ENCODE results near the gene NAMPT.

The NAMPT gene

DNA sequence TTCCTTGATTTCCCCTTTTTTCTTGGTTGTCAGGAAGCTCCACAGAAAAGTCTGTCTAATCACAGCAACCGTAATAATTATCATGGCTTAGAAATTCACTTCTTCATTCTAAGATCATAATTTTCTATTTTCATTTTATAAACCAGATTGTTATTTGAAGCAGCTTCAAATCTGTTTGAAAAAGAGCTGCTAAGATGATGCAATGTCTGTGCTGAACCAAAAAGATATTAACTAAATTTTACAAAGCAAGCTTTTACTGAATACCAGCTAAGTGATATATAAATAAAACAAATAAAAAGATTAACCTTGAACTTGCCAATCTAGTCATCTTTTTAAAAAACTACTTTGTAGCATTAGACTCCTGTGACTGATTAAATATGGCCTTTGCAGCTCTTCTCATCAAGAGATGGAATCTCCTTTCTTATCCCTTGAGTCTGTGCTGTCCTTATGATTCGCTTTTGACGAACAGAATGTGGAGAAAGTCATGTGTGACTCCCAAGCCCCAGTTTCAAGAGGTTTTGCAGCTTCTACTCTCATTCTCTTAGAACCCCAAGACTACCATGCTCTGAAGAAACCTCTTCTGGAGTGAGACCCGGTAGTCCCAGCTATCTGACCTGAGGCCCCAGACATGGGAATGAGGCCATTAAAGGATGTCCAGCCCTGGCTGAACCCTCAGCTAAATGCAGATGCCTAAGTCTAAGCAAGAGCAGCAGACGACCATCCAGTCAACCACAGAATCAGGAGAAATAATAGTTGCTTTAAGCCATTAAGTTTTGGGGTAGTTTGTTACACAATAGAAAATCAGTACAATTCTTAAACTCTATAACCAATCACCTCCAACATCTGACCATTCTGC is 14.4 kb downstream of the NAMPT start:
- no peak for DNase-seq

DNA sequence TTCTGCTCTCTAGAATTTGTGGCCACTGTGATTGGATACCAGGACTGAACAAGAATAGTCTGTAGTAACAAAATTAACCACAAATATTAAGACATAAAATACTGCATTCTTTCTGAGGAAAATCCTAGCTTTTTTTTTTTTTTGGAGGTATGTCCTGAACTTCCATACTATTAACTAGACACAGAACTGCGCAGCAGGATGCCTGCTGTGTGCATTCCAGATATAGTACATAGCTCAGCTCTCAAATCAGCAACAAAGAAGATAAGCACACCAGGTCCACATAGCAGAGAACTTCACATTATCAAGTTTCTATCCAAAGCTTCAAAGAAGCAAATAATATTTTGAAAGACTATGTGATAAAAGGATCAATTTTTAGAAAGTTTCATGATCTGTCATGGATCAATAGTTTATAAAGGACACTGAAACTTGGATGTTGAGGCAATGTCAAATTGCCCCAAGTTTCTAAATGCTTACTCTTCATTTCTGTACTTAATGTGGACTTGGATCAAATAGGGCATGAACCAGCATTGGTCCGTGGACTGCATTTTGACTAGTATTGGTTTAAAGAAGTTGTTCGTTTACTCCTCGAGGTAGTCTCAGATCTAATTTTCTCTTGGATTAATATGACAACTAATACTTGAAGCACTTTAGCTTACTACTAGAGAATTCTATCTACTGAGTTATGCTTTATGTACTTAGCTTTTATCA is 15.4 kb downstream of the NAMPT start:
- no peak for DNase-seq

DNA sequence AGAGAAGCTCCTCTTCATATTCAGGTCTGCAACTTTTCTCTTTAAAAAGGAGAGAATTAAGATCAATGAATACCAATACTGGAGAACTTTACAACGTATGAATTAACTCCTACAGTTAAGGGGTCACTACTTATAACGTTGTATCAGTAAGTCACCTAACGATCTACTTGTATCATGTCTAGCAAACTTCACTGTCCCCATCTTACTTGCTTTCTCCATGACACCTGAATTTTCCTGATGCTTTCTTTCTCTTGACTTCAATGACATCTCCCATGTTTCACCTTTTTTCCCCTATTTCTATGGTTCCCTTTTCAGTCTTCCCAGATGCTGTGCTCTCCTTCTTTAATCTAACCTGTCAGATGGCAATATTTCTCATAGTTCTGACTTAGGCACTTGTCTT is 19.6 kb downstream of the NAMPT start:
- no peak for DNase-seq

DNA sequence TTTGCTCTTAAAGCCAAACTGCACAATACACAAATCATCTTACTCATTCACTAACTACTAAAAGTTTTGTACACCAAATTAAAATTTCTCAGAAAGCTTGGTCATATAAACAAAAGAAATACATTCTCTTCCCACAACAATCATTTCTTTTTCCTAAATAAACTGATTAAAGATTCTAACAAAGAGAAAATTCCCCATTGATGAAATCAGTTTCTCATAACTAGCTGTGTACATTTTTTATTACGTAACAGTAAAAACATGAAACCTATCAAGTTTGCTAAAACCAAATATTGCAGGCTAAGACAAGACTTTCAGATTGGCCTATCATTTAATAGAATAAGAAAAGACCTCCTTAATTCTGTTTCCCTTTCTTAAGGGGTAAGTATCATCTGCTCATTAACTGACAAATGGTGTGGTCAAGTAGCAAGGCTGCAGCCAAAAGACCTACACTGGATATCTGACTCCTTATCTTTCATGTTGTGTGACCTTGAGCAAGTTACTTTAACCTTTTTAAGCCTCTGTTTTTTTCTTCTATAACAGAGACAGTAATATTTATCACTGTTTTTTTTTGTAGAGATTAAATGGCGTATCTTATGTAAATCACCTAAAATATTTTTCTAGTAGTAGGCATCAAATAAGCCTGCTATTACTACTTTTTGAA is 22.4 kb downstream of the NAMPT start:
- DNase-seq: no peak

DNA sequence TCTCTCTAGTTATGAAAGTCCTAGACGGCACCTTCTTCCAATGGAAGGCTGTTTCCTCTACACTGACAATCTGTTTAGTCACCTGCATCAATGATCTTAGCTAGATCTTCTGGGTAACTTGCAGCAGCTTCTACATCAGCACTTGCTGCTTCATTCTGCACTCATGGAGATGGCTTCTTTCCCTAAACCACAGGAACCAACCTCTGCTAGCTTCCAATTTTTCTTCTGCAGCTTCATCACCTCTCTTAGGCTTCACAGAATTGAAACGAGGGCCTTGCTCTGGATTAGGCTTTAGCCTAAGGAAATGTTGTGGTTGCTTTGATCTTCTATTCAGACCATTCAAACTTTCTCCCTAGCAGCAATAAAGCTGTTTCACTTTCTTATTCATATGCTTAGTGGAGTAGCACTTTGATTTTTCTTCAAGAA is 24.6 kb downstream of the NAMPT start:
- peak; percentile 32 for DNase-seq

GRCh38 chr7:106258789-106259188 is 26.0 kb downstream of the NAMPT start:
- DNase-seq: no peak

GRCh38 chr7:106257752-106258151 is 27.0 kb downstream of the NAMPT start:
- no peak for DNase-seq

DNA sequence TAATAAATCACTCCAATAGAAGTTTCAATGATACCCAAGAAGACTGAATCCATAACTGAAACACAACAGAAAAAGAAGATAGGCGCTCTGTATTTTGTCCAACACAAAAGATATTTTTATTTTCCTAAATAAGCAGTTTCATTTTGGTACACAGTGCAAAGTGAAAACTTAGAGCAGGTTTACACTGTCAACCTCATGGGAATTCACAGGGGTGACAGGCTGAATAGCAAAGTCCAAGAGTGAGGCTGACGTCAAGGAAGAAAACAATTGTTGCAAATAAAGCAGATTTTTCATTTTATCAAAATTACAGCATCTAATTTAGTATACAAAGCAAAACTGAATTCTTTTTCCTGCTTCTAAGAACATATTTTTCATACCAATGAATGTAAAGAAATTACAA is 28.6 kb downstream of the NAMPT start:
- no peak for DNase-seq

GRCh38 chr7:106255246-106255645 is 29.5 kb downstream of the NAMPT start:
- peak; percentile 60 for DNase-seq

- no peak for DNase-seq
Measured at GRCh38 chr7:106254525-106255116, 30.2 kb downstream of the NAMPT start.

- DNase-seq: no peak
Measured at GRCh38 chr7:106252568-106252967, 32.2 kb downstream of the NAMPT start.

DNA sequence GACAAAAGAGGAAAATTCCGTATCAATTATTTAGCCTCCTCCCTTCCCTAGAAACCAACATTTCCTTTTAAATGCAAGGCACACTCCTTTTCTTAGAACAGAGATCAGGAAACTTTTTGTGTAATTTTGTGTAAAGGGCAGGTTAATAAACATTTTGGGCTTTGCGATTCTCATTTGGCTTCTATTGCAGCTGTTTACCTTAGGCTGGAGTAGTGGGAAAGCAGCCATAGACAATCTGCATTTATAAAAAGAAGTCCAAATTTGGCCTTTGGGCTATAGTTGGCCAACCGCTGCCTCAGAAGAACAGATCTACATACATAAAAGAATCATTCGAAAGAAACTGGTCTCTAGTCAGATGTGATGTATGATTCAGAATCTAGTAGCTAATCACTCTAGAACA is 35.3 kb downstream of the NAMPT start:
- DNase-seq: no peak

- no peak for DNase-seq
Measured at GRCh38 chr7:106248600-106248999, 36.2 kb downstream of the NAMPT start.

GRCh38 chr7:106247841-106248240 is 36.9 kb downstream of the NAMPT start:
- no peak for DNase-seq

DNA sequence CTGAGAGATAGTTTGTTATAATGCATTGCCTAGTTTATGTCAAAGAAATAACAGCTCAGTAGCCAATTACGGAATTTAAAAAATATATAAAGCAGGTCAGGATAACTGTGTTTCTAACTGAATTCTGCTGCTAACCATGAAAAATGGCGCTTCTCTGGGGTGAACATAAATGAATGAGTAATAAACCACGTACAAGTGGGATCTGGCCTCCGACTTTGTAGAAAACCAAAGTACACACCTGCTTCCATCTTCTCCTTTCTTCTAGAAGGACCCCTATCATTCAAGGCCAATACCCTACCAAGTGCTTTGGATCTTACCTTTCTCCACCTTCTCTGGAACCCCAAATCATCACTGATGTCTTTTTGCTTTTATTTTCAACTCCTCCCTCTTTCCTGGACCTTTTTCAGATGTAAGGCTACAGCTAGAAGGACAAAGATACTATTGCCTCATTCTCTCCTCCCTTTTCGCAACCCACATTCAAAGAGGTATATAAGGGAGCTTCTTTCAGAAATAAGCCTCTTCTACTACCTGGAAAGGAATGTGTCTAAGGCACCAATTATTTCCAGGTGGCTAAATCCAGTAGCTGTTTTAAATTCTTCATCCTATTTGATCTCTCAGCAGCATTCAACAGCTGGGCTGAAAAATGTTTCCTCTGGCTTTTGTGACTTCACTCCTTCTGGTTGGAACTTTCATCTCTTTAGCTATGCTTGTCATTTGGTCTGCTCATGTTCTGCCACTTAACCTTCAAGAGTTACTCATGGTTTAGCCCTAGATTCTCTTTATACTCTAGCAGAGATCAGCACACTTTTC is 37.7 kb downstream of the NAMPT start:
- no peak for DNase-seq

GRCh38 chr7:106243893-106244292 is 40.9 kb downstream of the NAMPT start:
- DNase-seq: no peak

DNA sequence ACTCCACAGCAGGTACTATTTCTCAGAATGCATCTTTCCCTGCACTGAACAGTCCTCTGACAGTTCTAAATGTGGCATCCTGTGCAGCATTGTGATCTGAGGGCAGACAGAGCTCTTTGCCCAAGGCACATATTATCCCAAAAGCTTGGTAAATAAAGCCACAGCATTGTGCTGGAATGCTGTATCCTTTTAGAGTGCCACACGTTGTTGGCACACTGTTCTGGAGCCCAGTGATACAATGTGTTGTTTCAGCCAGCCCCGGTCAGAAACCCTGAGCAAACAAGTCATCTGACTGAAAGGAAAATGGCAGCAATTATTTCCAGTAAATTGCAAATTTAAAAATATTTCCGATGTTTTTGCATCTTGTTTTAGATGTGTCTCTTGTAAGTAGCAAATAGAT is 45.4 kb downstream of the NAMPT start:
- no peak for DNase-seq

GRCh38 chr7:106238830-106239229 is 46.0 kb downstream of the NAMPT start:
- DNase-seq: no peak

DNA sequence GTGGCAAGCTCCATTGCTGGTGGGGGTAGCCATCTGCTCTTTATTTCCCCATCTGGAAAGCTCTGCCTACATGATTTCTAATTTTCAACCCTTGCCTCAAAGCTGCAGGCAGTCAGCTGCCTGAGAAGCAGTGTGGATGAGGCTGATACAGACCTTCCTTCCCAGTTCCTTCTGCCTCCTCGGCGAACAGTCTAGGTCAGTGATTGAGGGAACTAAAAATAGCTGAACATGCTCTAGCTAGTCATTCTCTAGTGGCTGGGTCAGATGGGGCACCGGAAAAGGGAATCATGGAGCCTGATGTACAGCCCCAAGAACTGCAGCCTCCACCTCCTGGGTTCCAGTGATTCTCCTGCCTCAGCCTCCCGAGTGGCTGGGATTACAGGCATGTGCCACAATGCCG is 48.7 kb downstream of the NAMPT start:
- DNase-seq: no peak

GRCh38 chr7:106234425-106234824 is 50.4 kb downstream of the NAMPT start:
- no peak for DNase-seq

- no peak for DNase-seq
Measured at GRCh38 chr7:106231856-106232490, 52.8 kb downstream of the NAMPT start.

GRCh38 chr7:106225856-106226255 is 58.9 kb downstream of the NAMPT start:
- no peak for DNase-seq

Data from activated CD4-positive, alpha-beta T cell treated with anti-CD3 and anti-CD28 coated beads, Interleukin-2, amount 50 U/mL, for 16 hours (primary cell).